Loucy (cell line): ENCODE measurements around the gene MON1A.

ENCODE experiments used
- CTCF ChIP-seq: fragments of 200-600 bp; sonication (generic); conservative IDR thresholded peaks from 2 replicates; pipeline ENCODE4 v1.5.1; 2014; ENCODE audit warnings: mild to moderate bottlenecking, antibody characterized with exemption, low read length
- EZH2phosphoT487 ChIP-seq: fragments of 200-600 bp; IDR thresholded peaks from 2 replicates; pipeline ENCODE4 v1.6.1; 2018; ENCODE audit warnings: antibody characterized with exemption, mild to moderate bottlenecking, moderate library complexity, borderline replicate concordance

- TF ChIP-seq CTCF: no peak
- TF ChIP-seq EZH2phosphoT487: no peak
Measured at GRCh38 chr3:49916686-49917085, 12.9 kb downstream of the MON1A start.
